Gastrocnemius medialis (tissue), 4 donors: ENCODE data around the gene CCBE1.
"Not testable (repeated sequence)": the region's sequence is repeated elsewhere in the genome, so short reads cannot be mapped to it uniquely, and the experiment has no call there.

Experiments used
- CTCF ChIP-seq, 5 experiments: fragments of 450-650 bp in 3 of 5; fragments of 200-600 bp in 2 of 5; sonication (generic) in 2 of 5; IDR thresholded peaks in 4 of 5; conservative IDR thresholded peaks in 1 of 5; 1 replicate in 4 of 5; 2 replicates in 1 of 5; pipeline ENCODE4 v1.5.1; 2016 to 2019; ENCODE audit warnings: antibody characterized with exemption in 5 of 5, mild to moderate bottlenecking in 3 of 5, moderate library complexity in 3 of 5
- POLR2A ChIP-seq, 2 donors: fragments of 450-650 bp; IDR thresholded peaks; one replicate each; pipeline ENCODE4 v1.6.1; 2017; ENCODE audit warnings: antibody characterized with exemption in 2 of 2, mild to moderate bottlenecking in 2 of 2, moderate library complexity in 2 of 2

DNA sequence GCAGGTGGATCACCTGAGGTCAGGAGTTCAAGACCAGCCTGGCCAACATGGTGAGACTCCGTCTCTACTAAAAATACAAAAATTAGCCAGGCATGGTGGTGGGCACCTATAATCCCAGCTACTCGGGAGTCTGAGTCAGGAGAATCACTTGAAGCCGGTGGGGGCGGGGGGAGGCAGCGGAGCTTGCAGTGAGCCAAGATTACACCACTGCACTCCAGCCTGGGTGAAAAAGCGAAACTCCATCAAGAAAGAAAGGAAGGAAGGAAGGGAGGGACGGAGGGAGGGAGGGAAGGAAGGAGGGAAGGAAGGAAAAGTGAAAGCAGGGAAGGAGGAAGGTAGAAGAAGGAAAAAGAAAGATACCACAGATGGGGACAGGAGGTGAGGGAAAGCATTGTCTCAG is 40.1 kb upstream of the CCBE1 start:
- TF ChIP-seq CTCF (IDR thresholded peaks at IDR 0.05 in 4 of 5, conservative IDR thresholded peaks at IDR 0.05 in 1 of 5); POLR2A (IDR thresholded peaks at IDR 0.05): not testable (repeated sequence)
